Activated T-cell treated with anti-CD3 and anti-CD28 coated beads, Interleukin-2, amount 50 U/mL, for 72 hours (primary cell): ENCODE measurements around the gene COX17. TPM values are rescaled to one million over a fixed set of nuclear protein-coding genes. Genes with fewer than 3 reads are reported as not detected.

Experiments
- ATAC-seq, 2 donors: fragments of 150-1000 bp; cut with Tn5 transposase; replicated peaks in 1 of 2; 2 replicates each; pipeline ENCODE4 v1.10.0; 2021; ENCODE audit warnings: moderate library complexity in 2 of 2, mild to moderate bottlenecking in 1 of 2
- DNase-seq, 2 donors: peaks; one replicate each; pipeline ENCODE4 v3.0.0; 2021 to 2022; ENCODE audit warnings: mixed read lengths in 1 of 2
- H3K27ac Mint-ChIP-seq: one replicate; pipeline ENCODE4 v1.8.0; 2022; ENCODE audit warnings: mild to moderate bottlenecking, moderate library complexity, mixed read lengths
- H3K27me3 Mint-ChIP-seq: one replicate; pipeline ENCODE4 v1.8.0; 2022; ENCODE audit warnings: low read depth, mixed read lengths
- H3K36me3 Mint-ChIP-seq, 2 donors: one replicate each; pipeline ENCODE4 v1.8.0; 2022; ENCODE audit warnings: mixed read lengths in 2 of 2, mild to moderate bottlenecking in 1 of 2; ENCODE audit not compliant: insufficient read depth in 2 of 2
- H3K4me1 Mint-ChIP-seq: one replicate; pipeline ENCODE4 v1.8.0; 2022; ENCODE audit warnings: low read depth, mixed read lengths
- H3K4me3 Mint-ChIP-seq, 2 donors: one replicate each; pipeline ENCODE4 v1.8.0; 2022; ENCODE audit warnings: mild to moderate bottlenecking in 2 of 2, mixed read lengths in 2 of 2, moderate library complexity in 2 of 2
- H3K9me3 Mint-ChIP-seq, 2 donors: one replicate each; pipeline ENCODE4 v1.8.0; 2022; ENCODE audit warnings: mixed read lengths in 2 of 2
- total RNA-seq, 2 donors: library from RNA; stranded (reverse); gene quantifications; one replicate each; pipeline ENCODE4 v1.2.3, GENCODE V29; 2022

COX17 gene
- total RNA-seq, 2 donors from 2014 or later, result 58.5 to 63.9 TPM

DNA sequence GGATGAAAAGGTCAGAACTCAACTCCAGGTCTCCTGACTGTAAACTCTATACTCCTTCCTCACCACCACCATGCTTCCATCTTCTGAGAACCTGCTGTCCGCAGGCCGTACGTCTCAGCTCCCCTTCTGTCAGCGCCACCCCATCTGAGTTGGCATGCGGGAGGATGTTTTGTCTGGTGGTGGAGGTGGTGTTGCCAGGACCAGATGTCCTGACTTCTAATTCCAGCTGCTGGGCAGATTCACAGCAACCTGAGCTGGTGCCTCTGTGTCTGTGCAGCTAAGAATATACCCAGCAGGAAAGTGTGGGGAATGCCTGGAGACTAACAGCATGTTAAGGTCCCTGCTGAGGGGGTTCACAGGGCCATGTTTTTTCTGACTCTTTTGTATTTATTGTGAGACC, 56.3 kb downstream of the COX17 start:
- Mint-ChIP-seq H3K36me3 (no peaks in the 10 kb centered on the region), H3K4me3 (no peak overlapping the region), H3K9me3 (no peaks in the 10 kb centered on the region), H3K27me3 (peaks cover 35% of the 10 kb centered on the region), H3K4me1 (no peaks in the 10 kb centered on the region), H3K27ac (no peak overlapping the region)
- DNase-seq (no peak), ATAC-seq (no peak)

Other genes with a start within 250 kb of the COX17 start
- gene TMEM39A, start 213.8 kb downstream of the COX17 start, total RNA-seq, result 10 to 100 TPM; 47.7 to 67.4 TPM
- 10 to 100 TPM; 35.4 to 48.4 TPM for gene POGLUT1, start 208.4 kb downstream of the COX17 start, total RNA-seq
- gene TIMMDC1, start 178.9 kb downstream of the COX17 start, total RNA-seq, result 10 to 100 TPM; 89.6 to 89.9 TPM
- 10 to 100 TPM in 1 of 2 donors, 1 to 10 TPM in 1; 8.3 to 11.9 TPM for gene CD80, start 117.8 kb downstream of the COX17 start, total RNA-seq
- gene ADPRH, start 97.9 kb downstream of the COX17 start, total RNA-seq, result 10 to 100 TPM in 1 of 2 donors, 1 to 10 TPM in 1; 6.3 to 13.8 TPM
- gene PLA1A, start 79.5 kb downstream of the COX17 start, total RNA-seq, result 1 to 10 TPM in 1 of 2 donors, under 1 TPM in 1; 0.79 to 1.2 TPM
- gene POPDC2, start 16.8 kb downstream of the COX17 start, total RNA-seq, result 1 to 10 TPM; 6.6 to 7.2 TPM
- under 1 TPM; 0.30 to 0.41 TPM for gene CFAP91, start 25.6 kb upstream of the COX17 start, total RNA-seq
- under 1 TPM; 0.17 to 0.25 TPM for gene NR1I2, start 104.7 kb upstream of the COX17 start, total RNA-seq